Measurements from ENCODE around the gene ARHGAP36. TPM values are rescaled to one million over a fixed set of nuclear protein-coding genes. Genes with fewer than 3 reads are reported as not detected.

The ARHGAP36 gene
- total RNA-seq, 1 donor from 2014 or later: not detected

DNA sequence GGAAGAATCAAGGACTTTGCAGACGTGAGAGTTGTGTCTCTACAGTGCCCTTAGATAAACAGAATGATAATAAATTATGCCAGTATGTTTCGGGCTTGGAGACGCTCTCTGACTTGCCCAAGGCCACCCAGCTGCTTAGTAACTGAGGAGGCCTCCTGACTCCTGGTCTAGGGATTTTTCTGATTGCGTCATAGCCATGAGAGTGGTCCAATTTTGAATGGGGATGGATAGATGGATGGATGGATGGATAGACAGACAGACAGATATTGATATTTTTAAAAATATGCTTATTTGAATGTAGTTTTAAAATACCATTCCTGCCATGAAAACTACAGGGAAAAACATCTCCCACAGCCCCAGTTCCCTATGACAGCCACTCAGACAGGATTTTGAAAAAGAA, 15.5 kb downstream of the ARHGAP36 start:
- Mint-ChIP-seq H3K4me1 (ENCODE audit: low read depth, unreplicated experiment) (peaks cover 1% of the 10 kb centered on the region), H3K36me3 (ENCODE audit: low read depth, unreplicated experiment) (no peaks in the 10 kb centered on the region), H3K27ac (ENCODE audit: unreplicated experiment) (no peak overlapping the region), H3K9me3 (ENCODE audit: unreplicated experiment) (no peaks in the 10 kb centered on the region), H3K4me3 (ENCODE audit: unreplicated experiment) (no peak overlapping the region), H3K27me3 (ENCODE audit: low read depth, unreplicated experiment) (peaks cover 59% of the 10 kb centered on the region)
- H3K9ac ChIP-seq (ENCODE audit: low read length): no peak overlapping the region
- no peaks in the 10 kb centered on the region for H3K36me3 ChIP-seq (ENCODE audit: insufficient read depth, low read length)
- H3K4me1 ChIP-seq (ENCODE audit: insufficient read depth, low read length): no peaks in the 10 kb centered on the region
- no peak overlapping the region for H3K27ac ChIP-seq (ENCODE audit: low read depth, low read length)
- no peaks in the 10 kb centered on the region for H3K79me2 ChIP-seq (ENCODE audit: insufficient read depth, low read length)
- DNase-seq (ENCODE audit: low read depth) (no peak), FAIRE-seq (no peak)
- no peak for TF ChIP-seq EZH2 (IDR thresholded peaks at IDR 0.05; ENCODE audit: insufficient read depth, low read length)
- TF ChIP-seq, protein P1, sequence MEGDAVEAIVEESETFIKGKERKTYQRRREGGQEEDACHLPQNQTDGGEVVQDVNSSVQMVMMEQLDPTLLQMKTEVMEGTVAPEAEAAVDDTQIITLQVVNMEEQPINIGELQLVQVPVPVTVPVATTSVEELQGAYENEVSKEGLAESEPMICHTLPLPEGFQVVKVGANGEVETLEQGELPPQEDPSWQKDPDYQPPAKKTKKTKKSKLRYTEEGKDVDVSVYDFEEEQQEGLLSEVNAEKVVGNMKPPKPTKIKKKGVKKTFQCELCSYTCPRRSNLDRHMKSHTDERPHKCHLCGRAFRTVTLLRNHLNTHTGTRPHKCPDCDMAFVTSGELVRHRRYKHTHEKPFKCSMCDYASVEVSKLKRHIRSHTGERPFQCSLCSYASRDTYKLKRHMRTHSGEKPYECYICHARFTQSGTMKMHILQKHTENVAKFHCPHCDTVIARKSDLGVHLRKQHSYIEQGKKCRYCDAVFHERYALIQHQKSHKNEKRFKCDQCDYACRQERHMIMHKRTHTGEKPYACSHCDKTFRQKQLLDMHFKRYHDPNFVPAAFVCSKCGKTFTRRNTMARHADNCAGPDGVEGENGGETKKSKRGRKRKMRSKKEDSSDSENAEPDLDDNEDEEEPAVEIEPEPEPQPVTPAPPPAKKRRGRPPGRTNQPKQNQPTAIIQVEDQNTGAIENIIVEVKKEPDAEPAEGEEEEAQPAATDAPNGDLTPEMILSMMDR (IDR thresholded peaks at IDR 0.05; ENCODE audit: insufficient read depth, low read depth, low read length): no peak
- H2AFZ ChIP-seq (ENCODE audit: low read depth, low read length): no peak overlapping the region
- H3K9me3 ChIP-seq (ENCODE audit: insufficient read depth, low read depth, low read length): no peaks in the 10 kb centered on the region
- H3K4me2 ChIP-seq (ENCODE audit: low read length): no peak overlapping the region
- no peaks in the 10 kb centered on the region for H4K20me1 ChIP-seq (ENCODE audit: insufficient read depth, low read length)
- H3K4me3 ChIP-seq (ENCODE audit: insufficient read depth, low read depth, low read length): no peak overlapping the region
- H3K27me3 ChIP-seq (ENCODE audit: insufficient read depth, low read length): peaks cover 6% of the 10 kb centered on the region

DNA sequence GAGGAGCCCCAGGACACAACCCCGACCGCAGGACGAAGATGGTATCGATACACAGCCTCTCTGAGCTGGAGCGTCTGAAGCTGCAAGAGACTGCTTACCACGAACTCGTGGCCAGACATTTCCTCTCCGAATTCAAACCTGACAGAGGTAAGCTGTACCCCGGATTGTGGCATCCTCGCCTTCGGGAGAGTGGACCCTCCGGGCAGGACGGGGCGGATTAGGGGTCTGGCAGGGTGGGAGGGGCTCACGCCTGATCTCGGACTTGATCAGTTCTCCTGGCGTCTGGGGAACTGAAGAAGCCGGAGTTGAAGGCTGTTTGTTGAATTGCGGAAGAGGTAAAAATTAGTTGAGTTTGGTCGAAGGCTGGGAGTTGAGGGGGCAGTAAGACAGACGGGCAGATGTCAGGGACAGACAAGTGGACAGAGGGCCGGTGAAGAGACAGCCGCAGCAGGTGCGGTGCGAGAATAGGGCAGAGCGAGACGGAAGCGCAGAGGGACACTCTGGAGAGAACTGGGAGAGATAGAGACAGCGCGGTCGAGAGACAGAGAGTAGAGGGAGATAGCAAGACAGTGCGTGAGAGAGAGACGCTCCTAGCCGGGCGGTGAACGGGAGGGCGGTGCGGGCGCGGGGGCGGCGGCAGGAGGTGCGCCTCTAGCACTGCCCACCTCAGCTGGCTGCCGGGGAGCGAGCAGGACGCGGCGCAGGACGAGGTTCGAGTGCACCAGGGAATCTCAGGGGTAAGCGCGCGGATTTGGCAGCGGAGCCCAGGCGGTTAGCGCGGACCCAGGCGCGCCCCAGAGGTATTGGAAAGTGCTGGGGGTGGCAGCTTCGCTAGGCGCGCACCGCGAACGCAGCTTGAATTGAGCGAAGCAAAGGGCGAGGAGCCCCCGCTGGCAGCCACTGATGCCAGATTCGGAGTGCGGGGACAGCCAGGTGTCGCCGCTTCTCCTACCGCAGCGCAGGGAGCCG, 23.9 kb downstream of the ARHGAP36 start:
- H3K9ac ChIP-seq (ENCODE audit: low read length): no peak overlapping the region
- Mint-ChIP-seq H3K27me3 (ENCODE audit: low read depth, unreplicated experiment) (peaks cover 71% of the 10 kb centered on the region), H3K36me3 (ENCODE audit: low read depth, unreplicated experiment) (no peaks in the 10 kb centered on the region), H3K9me3 (ENCODE audit: unreplicated experiment) (peaks cover 7% of the 10 kb centered on the region), H3K27ac (ENCODE audit: unreplicated experiment) (no peak overlapping the region), H3K4me3 (ENCODE audit: unreplicated experiment) (peak overlapping the region; percentile 60), H3K4me1 (ENCODE audit: low read depth, unreplicated experiment) (peaks cover 9% of the 10 kb centered on the region)
- no peaks in the 10 kb centered on the region for H4K20me1 ChIP-seq (ENCODE audit: insufficient read depth, low read length)
- peak; percentile 29 for TF ChIP-seq EZH2 (IDR thresholded peaks at IDR 0.05; ENCODE audit: insufficient read depth, low read length)
- TF ChIP-seq, protein P1 (IDR thresholded peaks at IDR 0.05; ENCODE audit: insufficient read depth, low read depth, low read length): no peak
- no peaks in the 10 kb centered on the region for H3K4me1 ChIP-seq (ENCODE audit: insufficient read depth, low read length)
- H2AFZ ChIP-seq (ENCODE audit: low read depth, low read length): no peak overlapping the region
- H3K4me2 ChIP-seq (ENCODE audit: low read length): peak overlapping the region; percentile 33
- peaks cover 6% of the 10 kb centered on the region for H3K27me3 ChIP-seq (ENCODE audit: insufficient read depth, low read length)
- DNase-seq (ENCODE audit: low read depth) (no peak), FAIRE-seq (no peak)
- no peaks in the 10 kb centered on the region for H3K36me3 ChIP-seq (ENCODE audit: insufficient read depth, low read length)
- no peak overlapping the region for H3K4me3 ChIP-seq (ENCODE audit: insufficient read depth, low read depth, low read length)
- H3K27ac ChIP-seq (ENCODE audit: low read depth, low read length): no peak overlapping the region
- H3K9me3 ChIP-seq (ENCODE audit: insufficient read depth, low read depth, low read length): no peaks in the 10 kb centered on the region
- no peaks in the 10 kb centered on the region for H3K79me2 ChIP-seq (ENCODE audit: insufficient read depth, low read length)

Measured in astrocyte (in vitro differentiated cells and primary cell).